ENCODE results near the gene FAM13B. TPM values are rescaled to one million over a fixed set of nuclear protein-coding genes. Genes with fewer than 3 reads are reported as not detected.

The FAM13B gene
- total RNA-seq, 1 donor from 2014 or later: 32.0 TPM

- no peak overlapping the region for H3K27ac Mint-ChIP-seq (ENCODE audit: unreplicated experiment)
- no peaks in the 10 kb centered on the region for H3K9me3 ChIP-seq (ENCODE audit: insufficient read depth, low read depth, low read length)
- no peak for FAIRE-seq
- peaks cover 2% of the 10 kb centered on the region for H3K4me1 Mint-ChIP-seq (ENCODE audit: low read depth, unreplicated experiment)
- DNase-seq (ENCODE audit: low read depth): no peak
- H3K9me3 Mint-ChIP-seq (ENCODE audit: unreplicated experiment): no peaks in the 10 kb centered on the region
- peaks cover 3% of the 10 kb centered on the region for H3K36me3 Mint-ChIP-seq (ENCODE audit: low read depth, unreplicated experiment)
- no peaks in the 10 kb centered on the region for H3K27me3 Mint-ChIP-seq (ENCODE audit: low read depth, unreplicated experiment)
- TF ChIP-seq EZH2 (IDR thresholded peaks at IDR 0.05; ENCODE audit: insufficient read depth, low read length): no peak
- no peak for TF ChIP-seq CTCF (IDR thresholded peaks at IDR 0.05; ENCODE audit: insufficient read depth, low read depth, low read length)
- no peak overlapping the region for H3K4me3 ChIP-seq (ENCODE audit: insufficient read depth, low read depth, low read length)
- peaks cover 17% of the 10 kb centered on the region for H3K79me2 ChIP-seq (ENCODE audit: insufficient read depth, low read length)
- H3K36me3 ChIP-seq (ENCODE audit: insufficient read depth, low read length): peaks cover 14% of the 10 kb centered on the region
- no peaks in the 10 kb centered on the region for H3K27me3 ChIP-seq (ENCODE audit: insufficient read depth, low read length)
- H3K4me1 ChIP-seq (ENCODE audit: insufficient read depth, low read length): peaks cover 5% of the 10 kb centered on the region
- no peak overlapping the region for H3K4me2 ChIP-seq (ENCODE audit: low read length)
- no peak overlapping the region for H3K4me3 Mint-ChIP-seq (ENCODE audit: unreplicated experiment)
- no peak overlapping the region for H3K9ac ChIP-seq (ENCODE audit: low read length)
- H4K20me1 ChIP-seq (ENCODE audit: insufficient read depth, low read length): peaks cover 36% of the 10 kb centered on the region
- no peak overlapping the region for H2AFZ ChIP-seq (ENCODE audit: low read depth, low read length)
- H3K27ac ChIP-seq (ENCODE audit: low read depth, low read length): no peak overlapping the region
Observed at GRCh38 chr5:138011991-138012390, 20.9 kb downstream of the FAM13B start.

GRCh38 chr5:138000102-138000723, 32.7 kb downstream of the FAM13B start:
- Histone ChIP-seq H4K20me1 (ENCODE audit: insufficient read depth, low read length) (peaks cover 22% of the 10 kb centered on the region), H3K4me2 (ENCODE audit: low read length) (no peak overlapping the region), H3K27me3 (ENCODE audit: insufficient read depth, low read length) (no peaks in the 10 kb centered on the region), H3K4me1 (ENCODE audit: insufficient read depth, low read length) (peaks cover 8% of the 10 kb centered on the region), H3K4me3 (ENCODE audit: insufficient read depth, low read depth, low read length) (no peak overlapping the region), H3K9me3 (ENCODE audit: insufficient read depth, low read depth, low read length) (no peaks in the 10 kb centered on the region), H3K79me2 (ENCODE audit: insufficient read depth, low read length) (peaks cover 28% of the 10 kb centered on the region), H3K9ac (ENCODE audit: low read length) (no peak overlapping the region), H2AFZ (ENCODE audit: low read depth, low read length) (no peak overlapping the region), H3K27ac (ENCODE audit: low read depth, low read length) (peak overlapping the region; percentile 11), H3K36me3 (ENCODE audit: insufficient read depth, low read length) (peaks cover 2% of the 10 kb centered on the region)
- H3K36me3 Mint-ChIP-seq (ENCODE audit: low read depth, unreplicated experiment): peaks cover 21% of the 10 kb centered on the region
- no peaks in the 10 kb centered on the region for H3K27me3 Mint-ChIP-seq (ENCODE audit: low read depth, unreplicated experiment)
- no peak for TF ChIP-seq CTCF (IDR thresholded peaks at IDR 0.05; ENCODE audit: insufficient read depth, low read depth, low read length)
- TF ChIP-seq EZH2 (IDR thresholded peaks at IDR 0.05; ENCODE audit: insufficient read depth, low read length): no peak
- peaks cover 13% of the 10 kb centered on the region for H3K4me1 Mint-ChIP-seq (ENCODE audit: low read depth, unreplicated experiment)
- peaks cover 3% of the 10 kb centered on the region for H3K9me3 Mint-ChIP-seq (ENCODE audit: unreplicated experiment)
- FAIRE-seq (no peak), DNase-seq (ENCODE audit: low read depth) (peak; percentile 59)
- H3K4me3 Mint-ChIP-seq (ENCODE audit: unreplicated experiment): no peak overlapping the region
- H3K27ac Mint-ChIP-seq (ENCODE audit: unreplicated experiment): peak overlapping the region; percentile 88

- DNase-seq (ENCODE audit: low read depth): peak; percentile 13
- Mint-ChIP-seq H3K4me1 (ENCODE audit: low read depth, unreplicated experiment) (peaks cover 19% of the 10 kb centered on the region), H3K27me3 (ENCODE audit: low read depth, unreplicated experiment) (no peaks in the 10 kb centered on the region), H3K9me3 (ENCODE audit: unreplicated experiment) (peaks cover 3% of the 10 kb centered on the region), H3K27ac (ENCODE audit: unreplicated experiment) (peak overlapping the region; percentile 10), H3K4me3 (ENCODE audit: unreplicated experiment) (peak overlapping the region; percentile 64), H3K36me3 (ENCODE audit: low read depth, unreplicated experiment) (peaks cover 21% of the 10 kb centered on the region)
- H4K20me1 ChIP-seq (ENCODE audit: insufficient read depth, low read length): peaks cover 26% of the 10 kb centered on the region
- H3K27me3 ChIP-seq (ENCODE audit: insufficient read depth, low read length): no peaks in the 10 kb centered on the region
- H3K9ac ChIP-seq (ENCODE audit: low read length): no peak overlapping the region
- H3K36me3 ChIP-seq (ENCODE audit: insufficient read depth, low read length): no peaks in the 10 kb centered on the region
- H3K4me2 ChIP-seq (ENCODE audit: low read length): no peak overlapping the region
- H3K9me3 ChIP-seq (ENCODE audit: insufficient read depth, low read depth, low read length): no peaks in the 10 kb centered on the region
- no peak overlapping the region for H3K27ac ChIP-seq (ENCODE audit: low read depth, low read length)
- H3K4me1 ChIP-seq (ENCODE audit: insufficient read depth, low read length): peaks cover 8% of the 10 kb centered on the region
- FAIRE-seq: no peak
- TF ChIP-seq CTCF (IDR thresholded peaks at IDR 0.05; ENCODE audit: insufficient read depth, low read depth, low read length) (no peak), EZH2 (IDR thresholded peaks at IDR 0.05; ENCODE audit: insufficient read depth, low read length) (no peak)
- H3K4me3 ChIP-seq (ENCODE audit: insufficient read depth, low read depth, low read length): no peak overlapping the region
- H3K79me2 ChIP-seq (ENCODE audit: insufficient read depth, low read length): peaks cover 43% of the 10 kb centered on the region
- H2AFZ ChIP-seq (ENCODE audit: low read depth, low read length): no peak overlapping the region
Observed at GRCh38 chr5:137997726-137998213, 35.1 kb downstream of the FAM13B start.
